Psoas muscle (tissue), 8 donors: ENCODE measurements around the gene TOM1L2. TPM values are rescaled to one million over a fixed set of nuclear protein-coding genes. Genes with fewer than 3 reads are reported as not detected.

ENCODE experiments used
- ATAC-seq, 4 donors: fragments of 200-7000 bp; cut with Tn5 transposase; one replicate each; pipeline ENCODE4 v1.9.1; 2020; ENCODE audit warnings: moderate library complexity in 3 of 4, mild to moderate bottlenecking in 2 of 4
- DNase-seq, 2 donors: peaks; one replicate each; pipeline ENCODE4 v3.0.0-alpha.2; 2020
- H3K27ac ChIP-seq: fragments of 200-600 bp; one replicate; pipeline ENCODE4 v1.8.0; 2022
- H3K27me3 ChIP-seq, 3 donors: fragments of 200-600 bp in 1 of 3; one replicate each; pipeline versions ENCODE4 v1.6.1 to v1.8.0; 2013 to 2022; ENCODE audit warnings: low read length in 2 of 3, mild to moderate bottlenecking in 2 of 3, moderate library complexity in 1 of 3; ENCODE audit not compliant: insufficient read depth in 3 of 3
- H3K36me3 ChIP-seq, 2 donors: fragments of 200-600 bp in 1 of 2; one replicate each; pipeline versions ENCODE4 v1.6.1 to v1.8.0; 2013 to 2022; ENCODE audit warnings: low read depth in 1 of 2, mild to moderate bottlenecking in 1 of 2, moderate library complexity in 1 of 2; ENCODE audit not compliant: insufficient read depth in 1 of 2
- H3K4me1 ChIP-seq: fragments of 200-600 bp; one replicate; pipeline ENCODE4 v1.8.0; 2022
- H3K4me3 ChIP-seq: fragments of 200-600 bp; one replicate; pipeline ENCODE4 v1.8.0; 2022; ENCODE audit warnings: mild to moderate bottlenecking
- H3K9me3 ChIP-seq: fragments of 200-600 bp; one replicate; pipeline ENCODE4 v1.8.0; 2022
- WGBS, 3 donors: extraction: QIAGEN DNeasy Blood & Tissue Kit; methylation state at CpG; one replicate each; pipeline versions ENCODE4 v1.1.6 to v1.1.7; 2013; 5-methylcytosine and 5-hydroxymethylcytosine counted together
- intact Hi-C, 2 donors: fragments of 100-400 bp; cut with DNase I; formaldehyde crosslinking; loops; one replicate each; pipeline versions ENCODE4 v1.11.0 to v1.14.2; 2022
- polyA plus RNA-seq, 3 donors: library from polyadenylated mRNA; stranded (reverse); fragments of 200-250 nt; gene quantifications; one replicate each; pipeline ENCODE4 v1.2.3, GENCODE V29; 2013
- total RNA-seq, 4 donors: library from RNA; stranded (reverse); fragmentation: NEBNext Ultra II Directional in 2 of 4; extraction: Animal tissue kit (Norgen Biotek cat#: 25700) in 2 of 4; gene quantifications; one replicate each; pipeline versions ENCODE4 v1.2.1 to v1.2.4, GENCODE V29; 2021 to 2023
- TF ChIP-seq, protein P1 (sequence below): fragments of 200-600 bp; IDR thresholded peaks from one replicate; pipeline ENCODE4 v1.8.0; 2022; ENCODE audit warnings: antibody characterized with exemption
- donor health status: healthy with polysubstance abuse.
- donor health status: DM: no; HTN: no; CAD: no; lungs with moderate emphysema.
- donor health status: Bipolar disorder and iron deficiency.
- donor health status: healthy.
- donor health status: DM: yes; HTN: yes; CAD: no.
- donor health status: DM: no; HTN: no; CAD: no.
- donor health status: DM: no; HTN: no; CAD: no.
- donor health status: DM: yes; HTN: yes; CAD: no.

Gene TOM1L2
- total and polyA plus RNA-seq, 7 donors = 13.3 to 89.8 (median 72.0) TPM

DNA sequence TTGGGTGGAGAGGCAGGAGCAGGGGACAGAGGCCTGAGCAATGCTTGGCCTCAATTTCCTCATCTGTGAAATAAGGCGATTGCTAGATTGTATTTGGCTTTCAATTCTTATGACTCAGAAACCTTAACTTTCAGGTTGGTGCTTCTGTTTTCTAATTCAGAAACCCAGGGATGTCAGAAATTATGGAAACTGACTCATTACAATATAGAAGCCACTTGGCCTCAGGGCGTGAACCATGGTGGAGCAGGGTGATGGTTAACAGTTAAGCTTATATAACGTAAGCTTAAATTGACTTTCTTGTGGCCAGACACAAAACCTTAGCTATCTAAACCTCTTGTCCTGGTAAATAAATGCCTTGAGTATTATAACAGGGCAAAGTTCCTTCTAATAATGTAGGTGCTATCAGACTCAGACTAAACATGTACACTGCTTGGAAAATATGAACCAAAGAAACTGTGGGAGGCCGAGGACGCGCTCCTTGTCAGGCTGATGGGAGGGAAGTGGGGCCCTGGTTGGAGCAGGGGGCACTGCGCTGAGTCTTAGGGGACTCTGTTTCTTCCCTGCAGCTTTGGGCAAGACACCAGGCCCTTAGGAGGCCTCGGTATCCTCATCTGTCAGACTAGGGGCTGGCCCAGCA, 118.3 kb downstream of the TOM1L2 start:
- H3K4me1 ChIP-seq = peaks cover 16% of the 10 kb centered on the region
- TF ChIP-seq, protein P1, sequence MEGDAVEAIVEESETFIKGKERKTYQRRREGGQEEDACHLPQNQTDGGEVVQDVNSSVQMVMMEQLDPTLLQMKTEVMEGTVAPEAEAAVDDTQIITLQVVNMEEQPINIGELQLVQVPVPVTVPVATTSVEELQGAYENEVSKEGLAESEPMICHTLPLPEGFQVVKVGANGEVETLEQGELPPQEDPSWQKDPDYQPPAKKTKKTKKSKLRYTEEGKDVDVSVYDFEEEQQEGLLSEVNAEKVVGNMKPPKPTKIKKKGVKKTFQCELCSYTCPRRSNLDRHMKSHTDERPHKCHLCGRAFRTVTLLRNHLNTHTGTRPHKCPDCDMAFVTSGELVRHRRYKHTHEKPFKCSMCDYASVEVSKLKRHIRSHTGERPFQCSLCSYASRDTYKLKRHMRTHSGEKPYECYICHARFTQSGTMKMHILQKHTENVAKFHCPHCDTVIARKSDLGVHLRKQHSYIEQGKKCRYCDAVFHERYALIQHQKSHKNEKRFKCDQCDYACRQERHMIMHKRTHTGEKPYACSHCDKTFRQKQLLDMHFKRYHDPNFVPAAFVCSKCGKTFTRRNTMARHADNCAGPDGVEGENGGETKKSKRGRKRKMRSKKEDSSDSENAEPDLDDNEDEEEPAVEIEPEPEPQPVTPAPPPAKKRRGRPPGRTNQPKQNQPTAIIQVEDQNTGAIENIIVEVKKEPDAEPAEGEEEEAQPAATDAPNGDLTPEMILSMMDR = no peak
- no peak for ATAC-seq
- H3K36me3 ChIP-seq = peaks cover 0 to 15% of the 10 kb centered on the region in 2 donors
- no peak for DNase-seq
- no peak overlapping the region for H3K4me3 ChIP-seq
- 91 to 98% (median 92%) methylated on average over 8 of the region's 8 CpGs for WGBS, 3 donors
- intact Hi-C loops = no loop called here
- H3K27me3 ChIP-seq = no peaks in the 10 kb centered on the region
- H3K9me3 ChIP-seq = no peaks in the 10 kb centered on the region
- no peak overlapping the region for H3K27ac ChIP-seq

DNA sequence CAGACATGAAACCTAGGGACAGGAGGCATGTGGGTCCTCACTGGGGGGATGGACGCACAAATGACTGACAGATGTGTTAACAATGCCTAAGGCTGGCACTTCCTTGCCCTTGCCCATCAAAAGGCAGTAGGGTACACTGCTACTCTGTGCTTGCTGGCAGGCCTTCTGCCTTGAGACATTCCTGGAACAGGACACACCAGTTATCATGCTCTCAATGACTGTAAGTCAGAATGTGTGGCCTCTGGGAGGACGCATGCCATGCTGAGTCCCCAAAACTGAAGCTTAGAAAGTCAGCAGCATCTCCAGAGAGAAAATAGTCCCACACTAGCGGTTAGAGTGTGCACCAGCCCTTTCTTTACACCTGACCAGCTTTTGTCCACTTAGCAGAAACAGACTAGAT, 119.3 kb downstream of the TOM1L2 start:
- Histone ChIP-seq H3K27me3 (no peaks in the 10 kb centered on the region), H3K27ac (no peak overlapping the region), H3K36me3 (peaks cover 0 to 15% of the 10 kb centered on the region in 2 donors), H3K4me3 (no peak overlapping the region), H3K9me3 (no peaks in the 10 kb centered on the region), H3K4me1 (peaks cover 26% of the 10 kb centered on the region)
- DNase-seq (no peak), ATAC-seq (no peak)
- 78 to 94% (median 84%) methylated on average over 3 of the region's 3 CpGs for WGBS, 3 donors
- intact Hi-C loops = no loop called here
- TF ChIP-seq, protein P1 = no peak

DNA sequence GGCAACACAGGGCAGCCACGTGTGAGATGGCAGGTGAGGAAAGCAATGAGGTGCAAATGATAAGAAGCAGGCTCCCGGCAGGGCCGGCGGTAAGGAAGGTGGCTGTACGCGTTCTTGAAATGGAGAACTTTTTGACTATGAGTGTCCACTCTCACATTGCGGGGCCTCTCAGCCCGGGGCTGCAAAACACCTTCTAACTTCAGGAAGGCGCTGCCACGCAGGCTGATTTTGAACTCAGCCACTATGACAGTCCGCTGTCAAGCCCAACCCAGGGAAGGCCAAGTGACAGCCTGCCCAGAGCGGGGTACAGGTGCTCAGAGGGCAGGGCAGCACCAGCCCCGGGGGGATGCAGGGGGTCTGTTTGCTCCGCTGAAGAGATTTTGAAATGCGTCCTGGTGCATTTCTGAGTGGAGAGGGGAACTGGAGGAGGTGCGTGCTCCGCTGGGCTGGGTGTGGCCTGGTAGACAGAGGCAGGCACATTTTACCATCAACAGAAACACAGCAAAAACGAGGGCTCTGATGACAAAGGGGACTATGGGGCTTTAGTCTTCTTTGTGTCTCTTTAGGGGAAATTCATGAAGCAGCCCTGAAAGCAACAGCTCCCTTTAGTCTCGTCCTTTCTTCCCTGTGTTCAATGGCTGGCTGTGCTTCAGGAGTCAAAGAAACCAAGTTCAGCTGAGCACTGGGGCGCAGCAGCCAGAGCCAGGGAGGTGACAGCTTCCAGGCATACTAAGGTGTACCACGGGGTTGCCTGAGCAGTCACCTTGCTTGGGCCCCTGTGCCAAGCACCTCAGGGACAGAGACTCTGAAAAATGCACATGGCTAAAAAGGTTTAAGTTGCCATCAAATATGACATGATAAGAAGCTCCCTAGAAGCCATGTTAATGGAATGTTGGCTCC, 120.8 kb downstream of the TOM1L2 start:
- intact Hi-C loops = no loop called here
- no peak overlapping the region for H3K4me3 ChIP-seq
- TF ChIP-seq, protein P1 = no peak
- H3K36me3 ChIP-seq = peaks cover 0 to 21% of the 10 kb centered on the region in 2 donors
- DNase-seq (no peak), ATAC-seq (no peak)
- peak overlapping the region; percentile 80 for H3K27ac ChIP-seq
- H3K27me3 ChIP-seq = no peaks in the 10 kb centered on the region
- H3K9me3 ChIP-seq = no peaks in the 10 kb centered on the region
- 84 to 89% (median 87%) methylated on average over 21 of the region's 21 CpGs for WGBS, 3 donors
- H3K4me1 ChIP-seq = peaks cover 26% of the 10 kb centered on the region

DNA sequence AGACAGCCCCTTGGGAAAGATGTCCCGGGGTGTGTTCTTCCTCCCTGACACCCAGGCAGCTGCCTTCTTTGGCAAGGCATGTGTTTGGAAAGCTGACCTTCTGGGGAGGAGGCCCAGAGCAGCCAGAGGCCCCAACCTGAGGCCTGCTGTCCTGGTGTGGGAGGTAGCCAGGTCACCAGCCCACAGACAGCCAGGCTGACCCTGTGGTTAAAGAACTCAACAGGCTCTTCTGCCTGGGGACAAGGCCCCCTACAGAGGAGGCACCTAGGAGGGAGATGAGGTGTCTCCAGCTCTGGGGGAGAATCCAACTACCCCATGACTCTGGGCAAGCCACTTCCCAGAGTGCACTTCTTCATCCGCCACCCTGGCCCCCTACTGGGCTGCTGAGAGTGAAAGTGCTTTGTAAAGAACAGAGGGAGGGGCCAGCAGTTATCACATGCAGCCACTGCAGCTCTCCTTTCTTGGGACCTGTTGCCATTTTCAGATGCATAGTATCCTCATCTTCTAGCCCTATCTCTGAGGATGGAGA, 122.3 kb downstream of the TOM1L2 start:
- H3K4me3 ChIP-seq = no peak overlapping the region
- H3K9me3 ChIP-seq = no peaks in the 10 kb centered on the region
- intact Hi-C loops = no loop called here
- DNase-seq = peak; percentile 59 to 73
- WGBS, 3 donors = 23 to 31% (median 26%) methylated on average over 2 of the region's 2 CpGs
- peak overlapping the region; percentile 80 for H3K27ac ChIP-seq
- no peaks in the 10 kb centered on the region for H3K27me3 ChIP-seq
- peaks cover 0 to 22% of the 10 kb centered on the region in 2 donors for H3K36me3 ChIP-seq
- TF ChIP-seq, protein P1 = peak; percentile 25
- peaks cover 26% of the 10 kb centered on the region for H3K4me1 ChIP-seq
- peak; percentile 57 to 78 (median 73) for ATAC-seq
